Kidney capillary endothelial cell (primary cell): ENCODE data around the gene TLR4.

ENCODE experiments used
- DNase-seq: peaks from one replicate; pipeline ENCODE4 v3.0.0-alpha.2; 2018; ENCODE audit warnings: low spot score

TLR4 gene

GRCh38 chr9:117704024-117704575 lies at the start of gene TLR4:
Gene TLR4 (plus strand): TSS chr9:117704403. CDS start chr9:117704473, 70 bp downstream.
- DNase-seq = peak; percentile 92

- DNase-seq = no peak
Observed at GRCh38 chr9:117656002-117656401, 48.2 kb upstream of the TLR4 start.

- no peak for DNase-seq
Observed at GRCh38 chr9:117662651-117663050, 41.6 kb upstream of the TLR4 start.

GRCh38 chr9:117664419-117664818 lies 39.8 kb upstream of the TLR4 start:
- DNase-seq = no peak

- no peak for DNase-seq
Observed at GRCh38 chr9:117665601-117666385, 38.4 kb upstream of the TLR4 start.

- no peak for DNase-seq
Observed at GRCh38 chr9:117671468-117671867, 32.7 kb upstream of the TLR4 start.

GRCh38 chr9:117672369-117672768 lies 31.8 kb upstream of the TLR4 start:
- peak; percentile 4 for DNase-seq

- DNase-seq = peak; percentile 9
Observed at GRCh38 chr9:117677572-117677971, 26.6 kb upstream of the TLR4 start.

GRCh38 chr9:117678871-117679270 lies 25.3 kb upstream of the TLR4 start:
- peak; percentile 32 for DNase-seq

- peak; percentile 58 for DNase-seq
Observed at GRCh38 chr9:117679416-117679815, 24.8 kb upstream of the TLR4 start.

GRCh38 chr9:117681888-117682287 lies 22.3 kb upstream of the TLR4 start:
- DNase-seq = no peak

GRCh38 chr9:117682955-117683710 lies 21.1 kb upstream of the TLR4 start:
- DNase-seq = no peak

GRCh38 chr9:117687532-117687931 lies 16.7 kb upstream of the TLR4 start:
- no peak for DNase-seq

GRCh38 chr9:117691367-117691766 lies 12.8 kb upstream of the TLR4 start:
- no peak for DNase-seq

- no peak for DNase-seq
Observed at GRCh38 chr9:117696154-117696553, 8.0 kb upstream of the TLR4 start.

GRCh38 chr9:117697046-117697445 lies 7.2 kb upstream of the TLR4 start:
- no peak for DNase-seq

- DNase-seq = peak; percentile 39
Observed at GRCh38 chr9:117703537-117703936, 666 bp upstream of the TLR4 start.

- DNase-seq = peak; percentile 21
Observed at GRCh38 chr9:117704597-117704996, 394 bp downstream of the TLR4 start.

- no peak for DNase-seq
Observed at GRCh38 chr9:117705386-117705785, 1.2 kb downstream of the TLR4 start.

GRCh38 chr9:117706421-117707116 lies 2.4 kb downstream of the TLR4 start:
- peak; percentile 15 for DNase-seq

GRCh38 chr9:117707561-117707960 lies 3.4 kb downstream of the TLR4 start:
- no peak for DNase-seq

- DNase-seq = no peak
Observed at GRCh38 chr9:117709936-117710335, 5.7 kb downstream of the TLR4 start.
